GM19193 (cell line): ENCODE results near the gene TAF11L8.
"Not testable (repeated sequence)": the region's sequence is repeated elsewhere in the genome, so short reads cannot be mapped to it uniquely, and the experiment has no call there.

Experiments
- POLR2A ChIP-seq: IDR thresholded peaks from 4 replicates; pipeline ENCODE4 v1.6.1; 2011; ENCODE audit not compliant: insufficient read depth, insufficient read length; ENCODE audit errors: extremely low read depth

Gene TAF11L8

DNA sequence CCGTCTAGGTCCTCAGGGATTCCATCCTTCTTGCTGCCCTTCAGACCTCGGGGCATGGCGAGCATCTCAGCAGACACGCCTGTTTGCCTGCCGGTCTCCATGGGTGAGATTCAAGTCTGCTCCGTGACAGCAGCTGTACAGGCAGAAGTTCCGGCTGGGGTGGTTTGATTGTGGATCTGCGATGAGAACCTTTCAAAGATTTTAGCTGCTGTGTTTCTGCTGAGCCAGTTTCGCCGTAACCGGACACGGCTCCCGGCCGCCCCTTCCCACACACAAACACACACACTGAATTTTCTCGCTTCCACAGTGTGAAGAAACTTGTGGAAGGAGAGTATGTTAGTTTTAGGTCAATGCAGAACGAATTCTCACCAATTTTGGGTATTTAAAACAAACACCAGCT lies at the start of gene TAF11L8:
Gene TAF11L8, minus strand, starts transcription at position 101 of the 400 bp plus-strand sequence.
- not testable (repeated sequence) for TF ChIP-seq POLR2A

DNA sequence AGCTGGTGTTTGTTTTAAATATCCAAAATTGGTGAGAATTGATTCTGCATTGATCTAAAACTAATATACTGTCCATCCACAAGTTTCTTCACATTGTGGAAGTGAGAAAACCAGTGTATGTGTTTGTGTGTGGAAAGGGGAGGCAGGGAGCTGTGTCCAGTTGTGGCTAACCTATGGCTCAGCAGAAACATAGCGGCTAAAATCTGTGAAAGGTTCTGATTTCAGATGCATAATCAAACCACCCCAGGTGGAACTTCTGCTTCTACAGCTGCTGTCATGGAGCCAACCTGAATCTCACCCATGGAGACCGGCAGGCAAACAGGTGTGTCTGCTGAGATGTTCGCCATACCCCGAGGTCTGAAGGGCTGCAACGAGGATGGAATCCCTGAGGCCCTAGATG lies 43.4 kb upstream of the TAF11L8 start, which contains the start of gene TAF11L14:
Gene TAF11L14, plus strand, starts transcription at position 301 of the 400 bp plus-strand sequence.
- no peak for TF ChIP-seq POLR2A

DNA sequence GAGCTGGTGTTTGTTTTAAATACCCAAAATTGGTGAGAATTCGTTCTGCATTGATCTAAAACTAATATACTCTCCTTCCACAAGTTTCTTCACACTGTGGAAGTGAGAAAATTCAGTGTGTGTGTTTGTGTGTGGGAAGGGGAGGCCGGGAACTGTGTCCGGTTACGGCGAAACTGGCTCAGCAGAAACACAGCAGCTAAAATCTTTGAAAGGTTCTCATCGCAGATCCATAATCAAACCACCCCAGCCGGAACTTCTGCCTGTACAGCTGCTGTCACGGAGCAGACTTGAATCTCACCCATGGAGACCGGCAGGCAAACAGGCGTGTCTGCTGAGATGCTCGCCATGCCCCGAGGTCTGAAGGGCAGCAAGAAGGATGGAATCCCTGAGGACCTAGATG lies 41.0 kb upstream of the TAF11L8 start, which contains the start of gene TAF11L13:
Gene TAF11L13, plus strand, starts transcription at position 301 of the 400 bp plus-strand sequence.
- not testable (repeated sequence) for TF ChIP-seq POLR2A

DNA sequence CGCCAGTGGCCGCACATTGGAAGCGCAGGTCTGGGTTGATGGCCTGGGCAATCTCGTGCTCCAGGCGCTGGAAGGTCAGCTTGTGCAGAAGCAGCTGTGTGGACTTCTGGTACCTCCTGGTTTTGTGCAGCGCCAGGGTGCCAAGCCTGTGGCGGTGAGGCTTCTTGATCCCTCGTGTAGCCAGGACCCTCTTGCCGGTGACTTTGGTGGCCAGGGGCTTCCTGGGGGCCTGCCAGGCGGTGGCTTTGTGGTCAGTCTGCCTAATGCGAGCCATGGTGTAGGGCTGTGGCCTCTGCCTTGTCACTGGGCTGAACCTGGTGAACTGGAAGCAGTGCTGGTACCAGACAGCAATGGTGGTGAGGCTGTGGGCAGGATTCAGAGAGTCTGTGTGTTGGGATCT lies 34.9 kb upstream of the TAF11L8 start:
- no peak for TF ChIP-seq POLR2A

DNA sequence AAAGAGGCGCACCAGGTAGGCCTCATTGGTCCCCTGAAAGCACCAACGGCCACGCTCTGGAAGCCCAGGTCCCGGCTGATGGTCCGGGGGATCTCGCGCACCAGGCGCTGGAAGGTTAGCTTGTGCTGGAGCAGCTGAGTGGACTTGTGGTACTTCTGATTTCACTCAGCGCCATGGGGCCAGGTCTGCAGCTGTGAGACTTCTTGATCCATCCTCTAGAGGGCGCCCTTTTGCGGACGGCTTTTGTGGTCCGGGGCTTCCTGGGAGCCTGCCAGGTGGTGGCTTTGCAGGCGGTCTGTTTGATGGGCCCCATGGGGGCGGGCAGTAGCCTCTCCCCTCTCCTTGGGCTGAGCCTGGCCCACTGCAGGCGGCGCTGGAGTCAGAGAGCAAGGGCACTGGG lies 29.9 kb upstream of the TAF11L8 start:
- no peak for TF ChIP-seq POLR2A

DNA sequence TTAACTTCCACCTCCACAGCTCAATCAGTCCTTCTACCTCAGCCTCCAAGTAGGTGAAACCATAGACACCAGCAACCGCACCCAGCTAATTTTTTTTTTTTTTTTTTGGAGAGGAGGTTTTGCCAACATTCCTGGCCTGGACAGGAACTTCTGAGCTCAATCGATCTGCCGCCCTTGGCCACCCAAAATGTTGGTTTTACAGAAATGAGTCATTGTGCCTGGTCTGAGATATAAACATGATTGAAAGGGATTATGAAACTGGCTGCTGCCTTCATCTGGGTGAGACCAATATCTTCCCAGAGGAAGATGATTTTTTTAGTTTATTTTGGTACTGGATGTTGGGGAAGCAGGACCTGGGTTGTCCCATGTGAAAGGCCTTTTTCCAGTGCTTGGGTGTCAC lies 28.6 kb upstream of the TAF11L8 start:
- no peak for TF ChIP-seq POLR2A

DNA sequence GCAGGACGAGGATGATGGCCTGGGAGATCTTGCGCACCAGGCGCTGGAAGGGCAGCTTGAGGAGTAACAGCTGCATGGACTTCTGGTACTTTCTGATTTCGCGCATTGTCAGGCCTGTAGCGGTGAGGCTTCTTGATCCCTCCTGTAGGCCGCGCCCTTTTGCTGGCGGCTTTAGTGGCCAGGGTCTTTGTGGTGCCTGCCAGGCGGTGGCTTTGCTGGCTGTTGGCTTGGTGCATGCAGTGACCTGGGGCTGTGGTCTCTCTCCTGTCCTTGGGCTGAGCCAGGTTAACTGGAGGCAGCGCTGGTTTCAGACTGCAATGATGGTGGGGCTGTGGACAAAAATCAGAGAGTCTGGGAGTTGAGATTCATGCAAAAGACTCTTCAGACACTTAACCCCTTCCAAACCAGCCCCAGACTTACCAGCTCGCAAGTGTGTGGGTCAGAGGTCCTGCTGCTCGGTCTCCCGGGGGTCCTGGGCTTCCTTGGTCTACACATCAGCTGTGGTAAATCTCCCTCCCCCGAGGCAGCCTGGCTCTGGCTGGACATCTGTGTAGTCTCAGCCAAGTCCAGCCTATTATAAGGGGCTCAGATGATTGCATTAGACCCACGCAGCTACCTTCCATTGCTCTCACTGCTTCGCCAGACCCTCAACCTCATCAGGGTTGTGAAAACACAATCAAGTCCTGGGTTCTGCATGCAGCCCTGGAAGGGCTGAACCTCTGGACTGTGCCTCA lies 24.3 kb upstream of the TAF11L8 start:
- TF ChIP-seq POLR2A: no peak

DNA sequence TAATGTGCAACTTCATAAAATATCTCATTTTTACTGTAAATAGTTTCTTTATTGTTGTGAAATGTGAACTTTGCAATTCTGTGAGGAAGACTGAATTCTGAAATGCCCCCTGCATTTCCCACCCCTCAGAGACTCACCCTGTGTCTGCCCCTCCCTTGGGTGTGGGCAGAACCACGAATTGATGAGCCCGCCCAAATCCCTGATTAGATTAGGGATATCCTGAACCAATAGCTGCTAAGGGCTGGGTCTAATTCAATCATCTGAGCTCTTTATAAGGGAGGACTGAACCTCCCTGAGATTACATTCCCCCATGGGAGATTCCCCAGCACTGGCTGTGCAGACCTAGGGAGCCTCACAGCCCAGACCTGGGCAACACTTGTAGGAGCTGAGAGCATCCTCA lies 19.3 kb upstream of the TAF11L8 start, which contains the start of gene TAF11L12:
Gene TAF11L12, plus strand, starts transcription at position 301 of the 400 bp plus-strand sequence.
- TF ChIP-seq POLR2A: not testable (repeated sequence)

DNA sequence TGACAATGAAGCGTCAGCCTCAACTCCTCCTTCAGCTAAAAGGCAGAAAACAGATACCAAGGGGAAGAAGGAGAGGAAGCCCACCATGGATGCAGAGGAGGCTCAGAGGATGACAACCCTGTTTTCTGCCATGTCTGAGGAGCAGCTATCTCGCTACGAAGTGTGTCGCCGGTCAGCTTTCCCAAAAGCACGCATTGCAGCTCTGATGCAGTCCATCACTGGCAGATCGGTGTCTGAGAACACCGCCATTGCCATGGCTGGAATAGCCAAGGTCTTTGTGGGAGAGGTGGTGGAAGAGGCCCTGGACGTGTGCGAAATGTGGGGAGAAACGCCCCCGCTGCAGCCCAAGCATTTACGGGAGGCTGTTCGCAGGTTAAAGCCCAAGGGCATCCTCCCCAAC lies 14.2 kb upstream of the TAF11L8 start:
- no peak for TF ChIP-seq POLR2A

DNA sequence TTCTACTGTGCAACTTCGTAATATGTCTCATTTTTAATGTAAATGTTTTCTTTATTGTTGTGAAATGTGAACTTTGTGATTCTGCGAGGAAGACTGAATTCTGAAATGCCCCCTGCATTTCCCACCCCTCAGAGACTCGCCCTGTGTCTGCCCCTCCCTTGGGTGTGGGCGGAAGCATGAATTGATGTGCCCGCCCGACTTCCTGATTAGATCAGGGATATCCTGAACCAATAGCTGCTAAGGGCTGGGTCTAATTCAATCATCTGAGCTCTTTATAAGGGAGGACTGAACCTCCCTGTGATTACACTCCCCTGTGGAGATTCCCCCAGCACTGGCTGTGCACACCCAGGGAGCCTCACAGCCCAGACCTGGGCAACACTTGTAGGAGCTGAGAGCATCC lies 13.1 kb upstream of the TAF11L8 start, which contains the start of gene TAF11L11:
Gene TAF11L11, plus strand, starts transcription at position 304 of the 400 bp plus-strand sequence.
- not testable (repeated sequence) for TF ChIP-seq POLR2A

DNA sequence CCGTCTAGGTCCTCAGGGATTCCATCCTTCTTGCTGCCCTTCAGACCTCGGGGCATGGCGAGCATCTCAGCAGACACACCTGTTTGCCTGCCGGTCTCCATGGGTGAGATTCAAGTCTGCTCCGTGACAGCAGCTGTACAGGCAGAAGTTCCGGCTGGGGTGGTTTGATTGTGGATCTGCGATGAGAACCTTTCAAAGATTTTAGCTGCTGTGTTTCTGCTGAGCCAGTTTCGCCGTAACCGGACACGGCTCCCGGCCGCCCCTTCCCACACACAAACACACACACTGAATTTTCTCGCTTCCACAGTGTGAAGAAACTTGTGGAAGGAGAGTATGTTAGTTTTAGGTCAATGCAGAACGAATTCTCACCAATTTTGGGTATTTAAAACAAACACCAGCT lies 7.0 kb upstream of the TAF11L8 start, which contains the start of gene TAF11L10:
Gene TAF11L10, minus strand, starts transcription at position 101 of the 400 bp plus-strand sequence.
- not testable (repeated sequence) for TF ChIP-seq POLR2A

DNA sequence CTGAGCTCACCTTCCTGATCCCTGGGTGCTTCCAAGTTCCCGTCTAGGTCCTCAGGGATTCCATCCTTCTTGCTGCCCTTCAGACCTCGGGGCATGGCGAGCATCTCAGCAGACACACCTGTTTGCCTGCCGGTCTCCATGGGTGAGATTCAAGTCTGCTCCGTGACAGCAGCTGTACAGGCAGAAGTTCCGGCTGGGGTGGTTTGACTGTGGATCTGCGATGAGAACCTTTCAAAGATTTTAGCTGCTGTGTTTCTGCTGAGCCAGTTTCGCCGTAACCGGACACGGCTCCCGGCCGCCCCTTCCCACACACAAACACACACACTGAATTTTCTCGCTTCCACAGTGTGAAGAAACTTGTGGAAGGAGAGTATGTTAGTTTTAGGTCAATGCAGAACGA lies 3.5 kb upstream of the TAF11L8 start, which contains the start of gene TAF11L9:
Gene TAF11L9, minus strand, starts transcription at position 140 of the 400 bp plus-strand sequence.
- not testable (repeated sequence) for TF ChIP-seq POLR2A

DNA sequence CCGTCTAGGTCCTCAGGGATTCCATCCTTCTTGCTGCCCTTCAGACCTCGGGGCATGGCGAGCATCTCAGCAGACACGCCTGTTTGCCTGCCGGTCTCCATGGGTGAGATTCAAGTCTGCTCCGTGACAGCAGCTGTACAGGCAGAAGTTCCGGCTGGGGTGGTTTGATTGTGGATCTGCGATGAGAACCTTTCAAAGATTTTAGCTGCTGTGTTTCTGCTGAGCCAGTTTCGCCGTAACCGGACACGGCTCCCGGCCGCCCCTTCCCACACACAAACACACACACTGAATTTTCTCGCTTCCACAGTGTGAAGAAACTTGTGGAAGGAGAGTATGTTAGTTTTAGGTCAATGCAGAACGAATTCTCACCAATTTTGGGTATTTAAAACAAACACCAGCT lies 5.1 kb downstream of the TAF11L8 start, which contains the start of gene TAF11L7:
Gene TAF11L7, minus strand, starts transcription at position 101 of the 400 bp plus-strand sequence.
- not testable (repeated sequence) for TF ChIP-seq POLR2A
